OCI-LY3 (cell line): ENCODE measurements around the gene GINS1.

ENCODE experiments used
- CTCF ChIP-seq: fragments of 200-600, 300-600 bp; sonication (generic); IDR thresholded peaks from 2 replicates; pipeline ENCODE4 v1.5.1; 2014; ENCODE audit warnings: antibody characterized with exemption, low read length, low read depth
- EZH2phosphoT487 ChIP-seq: fragments of 200-600 bp; shearing (Covaris generic); IDR thresholded peaks from 2 replicates; pipeline ENCODE4 v1.6.1; 2018; ENCODE audit warnings: antibody characterized with exemption, mixed run types, low read depth

GRCh38 chr20:25390538-25391528, 16.6 kb upstream of the GINS1 start, which contains the start of gene ABHD12:
- TF ChIP-seq CTCF: no peak; the same call in 1 of the 2 replicates
- no peak for TF ChIP-seq EZH2phosphoT487
